A549 (cell line): ENCODE results near the gene SAPCD2. TPM values are rescaled to one million over a fixed set of nuclear protein-coding genes. Genes with fewer than 3 reads are reported as not detected.

Experiments used
- ATAC-seq, 2 experiments: fragments of 200-7000 bp in 1 of 2; fragments of >200 bp in 1 of 2; cut with Nextera tagmentation in 1 of 2; cut with Tn5 transposase in 1 of 2; 3 replicates each; pipeline versions ENCODE4 v1.8.0 to v1.9.1; 2018 to 2020; ENCODE audit warnings: mild to moderate bottlenecking in 1 of 2, moderate library complexity in 1 of 2
- CTCF ChIA-PET: fragments of 300-600 bp; sonication (Branson Sonifier 250); formaldehyde crosslinking; extraction: SDS; loops from one replicate; lab custom pipeline; 2021; ENCODE audit warnings: antibody characterized with exemption, inconsistent platforms; lab: Yijun Ruan, JAX
- POLR2A ChIA-PET: fragments of 350-600 bp; formaldehyde crosslinking; extraction: SDS; loops from one replicate; lab custom pipeline; 2021; ENCODE audit warnings: antibody characterized with exemption, inconsistent platforms; lab: Yijun Ruan, JAX
- DNase-seq, 2 experiments: peaks; one replicate each; pipeline versions ENCODE4 v3.0.0 to v3.0.0-alpha.2; 2011 to 2016; ENCODE audit warnings: low read depth in 1 of 2, low spot score in 1 of 2
- FAIRE-seq: peaks from 2 replicates; lab custom pipeline; 2011; peaks lifted over from hg19 to GRCh38; lab: Jason Lieb, UNC
- H3K27ac ChIP-seq, 2 experiments: fragments of >200 bp; sonication (Bioruptor Twin); formaldehyde crosslinking; 3 replicates each; pipeline ENCODE4 v1.5.1; 2016 to 2017
- H3K4me1 ChIP-seq: fragments of >200 bp; sonication (Bioruptor Twin); formaldehyde crosslinking; 3 replicates; pipeline ENCODE4 v1.6.1; 2016
- H3K4me2 ChIP-seq: fragments of >200 bp; sonication (Bioruptor Twin); formaldehyde crosslinking; 3 replicates; pipeline ENCODE4 v1.6.1; 2016
- H3K4me3 ChIP-seq: fragments of >200 bp; sonication (Bioruptor Twin); formaldehyde crosslinking; 3 replicates; pipeline ENCODE4 v1.5.1; 2016
- H3K9me3 ChIP-seq: fragments of >200 bp; sonication (Bioruptor Twin); formaldehyde crosslinking; 3 replicates; pipeline ENCODE4 v1.6.1; 2016
- BHLHE40 ChIP-seq: IDR thresholded peaks from 2 replicates; pipeline ENCODE4 v1.6.1; 2012; ENCODE audit warnings: low read depth, low read length, inconsistent platforms
- CBX2 ChIP-seq: fragments of 200-600 bp; sonication (generic); IDR thresholded peaks from 2 replicates; pipeline ENCODE4 v1.6.1; 2016; ENCODE audit warnings: low read depth, mild to moderate bottlenecking, borderline replicate concordance
- CHD4 ChIP-seq: fragments of 200-600 bp; sonication (generic); IDR thresholded peaks from 2 replicates; pipeline ENCODE4 v1.6.1; 2016; ENCODE audit warnings: antibody characterized with exemption, mild to moderate bottlenecking, borderline replicate concordance
- EHF ChIP-seq: fragments of 250-450 bp; sonication (Bioruptor Pico); IDR thresholded peaks from 2 replicates; pipeline ENCODE4 v1.5.0; 2020; ENCODE audit warnings: mild to moderate bottlenecking
- FOSB ChIP-seq: fragments of 250-450 bp; sonication (Bioruptor Pico); IDR thresholded peaks from 2 replicates; pipeline ENCODE4 v1.5.0; 2020; ENCODE audit warnings: mild to moderate bottlenecking, moderate library complexity
- FOSL2 ChIP-seq, 2 experiments: fragments of 450-650 bp in 1 of 2; fragments of >200 bp in 1 of 2; sonication (Bioruptor Twin) in 1 of 2; formaldehyde crosslinking; IDR thresholded peaks; 2 replicates each; pipeline versions ENCODE4 v1.5.0 to v1.6.1; 2016 to 2020; ENCODE audit warnings: mild to moderate bottlenecking in 1 of 2, moderate library complexity in 1 of 2
- HOXB5 ChIP-seq: fragments of 250-450 bp; sonication (Bioruptor Pico); IDR thresholded peaks from 2 replicates; pipeline ENCODE4 v1.5.0; 2020; ENCODE audit warnings: mild to moderate bottlenecking, moderate library complexity
- JUN ChIP-seq, 2 experiments: fragments of >200 bp; sonication (Bioruptor Twin); formaldehyde crosslinking; IDR thresholded peaks; 2 replicates in 1 of 2; 3 replicates in 1 of 2; pipeline ENCODE4 v1.6.1; 2016 to 2017
- JUNB ChIP-seq: fragments of >200 bp; sonication (Bioruptor Twin); formaldehyde crosslinking; IDR thresholded peaks from 2 replicates; pipeline ENCODE4 v1.6.1; 2016
- KDM5A ChIP-seq: fragments of 200-600 bp; sonication (generic); IDR thresholded peaks from 2 replicates; pipeline ENCODE4 v1.6.1; 2016; ENCODE audit warnings: antibody characterized with exemption, mild to moderate bottlenecking
- POLR2A ChIP-seq: IDR thresholded peaks from 2 replicates; pipeline ENCODE4 v1.6.1; 2012; ENCODE audit warnings: mild to moderate bottlenecking, low read length
- RAD21 ChIP-seq, 2 experiments: fragments of >200 bp in 1 of 2; sonication (Bioruptor Twin) in 1 of 2; formaldehyde crosslinking in 1 of 2; IDR thresholded peaks in 1 of 2; conservative IDR thresholded peaks in 1 of 2; 2 replicates in 1 of 2; 3 replicates in 1 of 2; pipeline ENCODE4 v1.6.1; 2012 to 2018; ENCODE audit warnings: inconsistent platforms in 1 of 2
- RARB ChIP-seq: fragments of 250-450 bp; sonication (Bioruptor Pico); IDR thresholded peaks from 2 replicates; pipeline ENCODE4 v1.8.0; 2021; ENCODE audit warnings: mild to moderate bottlenecking, moderate library complexity
- TP53 ChIP-seq: fragments of 250-450 bp; sonication (Bioruptor Pico); IDR thresholded peaks from 2 replicates; pipeline ENCODE4 v1.5.0; 2021; ENCODE audit warnings: mild to moderate bottlenecking, moderate library complexity
- ZNF302 ChIP-seq: fragments of 250-450 bp; sonication (Bioruptor Pico); IDR thresholded peaks from 2 replicates; pipeline ENCODE4 v1.9.0; 2021; ENCODE audit warnings: inconsistent platforms, mild to moderate bottlenecking, moderate library complexity
- WGBS: methylation state at CpG from one replicate; pipeline ENCODE4 v1.1.6; 2017; ENCODE audit errors: missing lambda C conversion rate; 5-methylcytosine and 5-hydroxymethylcytosine counted together
- polyA plus RNA-seq, 4 experiments: library from polyadenylated mRNA; depleted of rRNA in 3 of 4; stranded (reverse); fragments of >200 nt; fragmentation: RNase III in 1 of 4; extraction: RNeasy Plus Mini Kit Qiagen cat#74134 plus additional on column Dnase treatment in 1 of 4; gene quantifications; 2 replicates in 3 of 4; 3 replicates in 1 of 4; pipeline ENCODE4 v1.2.3, GENCODE V29; 2011 to 2017
- TF ChIP-seq, protein P1 (sequence below): fragments of 450-650 bp; IDR thresholded peaks from 2 replicates; pipeline ENCODE4 v1.6.1; 2014; ENCODE audit warnings: antibody characterized with exemption
- TF ChIP-seq, protein P2 (sequence below): fragments of 200-600 bp; sonication (generic); IDR thresholded peaks from 2 replicates; pipeline ENCODE4 v1.6.1; 2016; ENCODE audit warnings: antibody characterized with exemption, mild to moderate bottlenecking, moderate library complexity
- TF ChIP-seq, protein P3 (sequence below): fragments of 250-450 bp; sonication (Bioruptor Pico); IDR thresholded peaks from 2 replicates; pipeline ENCODE4 v1.5.0; 2020; ENCODE audit warnings: low read depth, mild to moderate bottlenecking, moderate library complexity
- TF ChIP-seq, protein P4 (sequence below): fragments of 250-450 bp; sonication (Bioruptor Pico); IDR thresholded peaks from 2 replicates; pipeline ENCODE4 v1.5.0; 2021; ENCODE audit warnings: mild to moderate bottlenecking, moderate library complexity, borderline replicate concordance

The SAPCD2 gene
- polyA plus RNA-seq, 2 of the 4 experiments (the other 2 are of a cell fraction), result 6.9 to 14.6 TPM

DNA sequence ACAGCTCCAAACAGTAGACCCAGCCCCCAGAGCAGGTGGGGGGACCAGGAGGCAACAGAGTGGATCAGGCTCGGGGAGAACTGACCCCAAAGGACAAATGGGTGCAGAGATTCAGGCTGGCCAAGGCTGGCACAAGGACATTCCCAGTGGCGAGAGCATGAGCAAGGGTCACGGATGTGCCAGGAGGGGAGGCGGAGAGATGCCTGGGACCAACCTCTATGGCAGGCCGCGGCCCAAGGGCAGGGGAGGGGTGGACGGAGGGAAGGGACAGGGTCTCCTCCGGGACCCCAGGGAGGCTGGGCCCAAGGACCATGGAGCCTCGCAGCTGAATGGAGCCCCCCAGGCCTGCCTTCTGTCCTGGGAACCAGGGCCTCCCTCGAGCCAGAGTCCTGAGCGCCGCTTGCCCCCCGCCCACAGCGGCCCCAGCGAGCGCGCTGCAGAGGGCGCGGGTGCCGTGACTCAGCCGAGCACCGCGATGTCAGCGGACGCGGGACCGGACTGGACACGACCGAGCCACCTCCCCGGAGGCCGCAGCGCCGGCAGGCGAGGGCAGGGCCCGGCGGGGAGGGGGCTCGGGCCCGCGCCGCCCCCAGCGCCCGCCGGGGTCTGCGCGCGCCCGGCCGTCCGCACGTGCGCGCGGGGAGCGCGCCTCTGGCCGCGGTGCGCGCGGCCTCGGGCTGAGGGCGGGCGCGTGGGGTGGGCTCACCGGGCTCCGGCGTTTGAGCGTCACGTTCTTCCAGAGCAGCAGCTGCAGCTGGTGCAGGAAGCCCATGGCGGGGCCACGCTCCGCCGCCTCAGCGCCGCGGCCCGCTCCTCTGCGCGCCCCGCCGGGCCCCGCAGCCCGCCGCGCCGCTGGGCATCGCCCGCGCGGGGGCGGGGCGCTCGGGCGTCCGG, 42.7 kb downstream of the SAPCD2 start, which contains the start of gene ABCA2:
Gene ABCA2 (minus strand): TSS at position 869 of the 894 bp plus-strand sequence. CDS start 97 bp downstream, at position 772.
- ATAC-seq (peak; percentile 2 to 4; a peak in 3 of 6 replicates), DNase-seq (no peak), FAIRE-seq (no peak)
- WGBS, result 7% methylated on average over 30 of the region's 95 CpGs
- H3K4me3 ChIP-seq, result peak within 1 kb of the TSS; percentile 74
- H3K9me3 ChIP-seq, result no peaks in the 10 kb centered on the region
- peaks cover 28% of the 10 kb centered on the region for H3K4me1 ChIP-seq
- ChIA-PET CTCF (interaction anchor here (0.6 to 20.4 kb wide), 26 partner anchors 9 to 339 kb away, joined by 3 to 282 read pairs (median 7); partner anchors contain the start of genes C8G, CLIC3, ENTPD2 and FBXW5), POLR2A (interaction anchor here (1.9 kb wide), 1 partner anchor 19 kb away, joined by 5 read pairs; the partner anchor contains the start of gene NPDC1)
- peak within 1 kb of the TSS; percentile 82 to 92 for H3K27ac ChIP-seq
- H3K4me2 ChIP-seq, result peak within 1 kb of the TSS; percentile 100
- TF ChIP-seq RAD21 (conservative IDR thresholded peaks at IDR 0.05 in 1 of 2, IDR thresholded peaks at IDR 0.05 in 1 of 2) (no peak), POLR2A (peak; percentile 32), FOSL2 (IDR thresholded peaks at IDR 0.05) (no peak), FOSL2 (CRISPR knock-in tag; IDR thresholded peaks at IDR 0.05) (peak; percentile 30; the same call in 1 of the 2 replicates)

DNA sequence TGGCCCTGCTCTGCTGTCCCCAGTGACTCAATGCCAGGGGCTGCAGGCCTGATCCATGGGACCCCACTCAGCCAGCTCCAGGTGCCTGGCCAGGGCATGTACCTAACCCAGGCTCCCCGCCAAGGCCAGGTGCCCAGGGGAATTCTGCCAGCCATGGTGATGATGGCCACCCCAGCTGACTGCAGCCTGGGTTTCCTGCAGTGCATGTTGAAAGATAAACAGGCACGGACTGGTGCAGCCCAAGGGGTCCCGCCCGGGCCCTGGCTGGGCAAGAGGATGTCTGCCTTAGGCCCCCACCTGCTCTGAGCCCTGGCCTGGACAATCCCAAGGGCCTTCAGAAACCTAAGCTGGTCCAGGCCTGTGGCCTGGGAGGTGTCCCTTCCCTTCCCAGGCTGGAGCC, 43.5 kb downstream of the SAPCD2 start:
- no peaks in the 10 kb centered on the region for H3K9me3 ChIP-seq
- TF ChIP-seq RAD21 (conservative IDR thresholded peaks at IDR 0.05 in 1 of 2, IDR thresholded peaks at IDR 0.05 in 1 of 2) (no peak), EHF (CRISPR knock-in tag) (no peak), JUN (IDR thresholded peaks at IDR 0.05) (no peak), CHD4 (no peak), FOSB (CRISPR knock-in tag) (no peak), RARB (CRISPR knock-in tag) (no peak), CBX2 (no peak), KDM5A (no peak), JUNB (no peak), BHLHE40 (no peak), HOXB5 (CRISPR knock-in tag) (no peak), TP53 (CRISPR knock-in tag) (no peak), ZNF302 (no peak)
- TF ChIP-seq, protein P1, sequence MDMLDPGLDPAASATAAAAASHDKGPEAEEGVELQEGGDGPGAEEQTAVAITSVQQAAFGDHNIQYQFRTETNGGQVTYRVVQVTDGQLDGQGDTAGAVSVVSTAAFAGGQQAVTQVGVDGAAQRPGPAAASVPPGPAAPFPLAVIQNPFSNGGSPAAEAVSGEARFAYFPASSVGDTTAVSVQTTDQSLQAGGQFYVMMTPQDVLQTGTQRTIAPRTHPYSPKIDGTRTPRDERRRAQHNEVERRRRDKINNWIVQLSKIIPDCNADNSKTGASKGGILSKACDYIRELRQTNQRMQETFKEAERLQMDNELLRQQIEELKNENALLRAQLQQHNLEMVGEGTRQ, result no peak
- TF ChIP-seq, protein P2, sequence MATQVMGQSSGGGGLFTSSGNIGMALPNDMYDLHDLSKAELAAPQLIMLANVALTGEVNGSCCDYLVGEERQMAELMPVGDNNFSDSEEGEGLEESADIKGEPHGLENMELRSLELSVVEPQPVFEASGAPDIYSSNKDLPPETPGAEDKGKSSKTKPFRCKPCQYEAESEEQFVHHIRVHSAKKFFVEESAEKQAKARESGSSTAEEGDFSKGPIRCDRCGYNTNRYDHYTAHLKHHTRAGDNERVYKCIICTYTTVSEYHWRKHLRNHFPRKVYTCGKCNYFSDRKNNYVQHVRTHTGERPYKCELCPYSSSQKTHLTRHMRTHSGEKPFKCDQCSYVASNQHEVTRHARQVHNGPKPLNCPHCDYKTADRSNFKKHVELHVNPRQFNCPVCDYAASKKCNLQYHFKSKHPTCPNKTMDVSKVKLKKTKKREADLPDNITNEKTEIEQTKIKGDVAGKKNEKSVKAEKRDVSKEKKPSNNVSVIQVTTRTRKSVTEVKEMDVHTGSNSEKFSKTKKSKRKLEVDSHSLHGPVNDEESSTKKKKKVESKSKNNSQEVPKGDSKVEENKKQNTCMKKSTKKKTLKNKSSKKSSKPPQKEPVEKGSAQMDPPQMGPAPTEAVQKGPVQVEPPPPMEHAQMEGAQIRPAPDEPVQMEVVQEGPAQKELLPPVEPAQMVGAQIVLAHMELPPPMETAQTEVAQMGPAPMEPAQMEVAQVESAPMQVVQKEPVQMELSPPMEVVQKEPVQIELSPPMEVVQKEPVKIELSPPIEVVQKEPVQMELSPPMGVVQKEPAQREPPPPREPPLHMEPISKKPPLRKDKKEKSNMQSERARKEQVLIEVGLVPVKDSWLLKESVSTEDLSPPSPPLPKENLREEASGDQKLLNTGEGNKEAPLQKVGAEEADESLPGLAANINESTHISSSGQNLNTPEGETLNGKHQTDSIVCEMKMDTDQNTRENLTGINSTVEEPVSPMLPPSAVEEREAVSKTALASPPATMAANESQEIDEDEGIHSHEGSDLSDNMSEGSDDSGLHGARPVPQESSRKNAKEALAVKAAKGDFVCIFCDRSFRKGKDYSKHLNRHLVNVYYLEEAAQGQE, result no peak
- TF ChIP-seq, protein P3, sequence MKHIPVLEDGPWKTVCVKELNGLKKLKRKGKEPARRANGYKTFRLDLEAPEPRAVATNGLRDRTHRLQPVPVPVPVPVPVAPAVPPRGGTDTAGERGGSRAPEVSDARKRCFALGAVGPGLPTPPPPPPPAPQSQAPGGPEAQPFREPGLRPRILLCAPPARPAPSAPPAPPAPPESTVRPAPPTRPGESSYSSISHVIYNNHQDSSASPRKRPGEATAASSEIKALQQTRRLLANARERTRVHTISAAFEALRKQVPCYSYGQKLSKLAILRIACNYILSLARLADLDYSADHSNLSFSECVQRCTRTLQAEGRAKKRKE (CRISPR knock-in tag), result no peak
- TF ChIP-seq, protein P4, sequence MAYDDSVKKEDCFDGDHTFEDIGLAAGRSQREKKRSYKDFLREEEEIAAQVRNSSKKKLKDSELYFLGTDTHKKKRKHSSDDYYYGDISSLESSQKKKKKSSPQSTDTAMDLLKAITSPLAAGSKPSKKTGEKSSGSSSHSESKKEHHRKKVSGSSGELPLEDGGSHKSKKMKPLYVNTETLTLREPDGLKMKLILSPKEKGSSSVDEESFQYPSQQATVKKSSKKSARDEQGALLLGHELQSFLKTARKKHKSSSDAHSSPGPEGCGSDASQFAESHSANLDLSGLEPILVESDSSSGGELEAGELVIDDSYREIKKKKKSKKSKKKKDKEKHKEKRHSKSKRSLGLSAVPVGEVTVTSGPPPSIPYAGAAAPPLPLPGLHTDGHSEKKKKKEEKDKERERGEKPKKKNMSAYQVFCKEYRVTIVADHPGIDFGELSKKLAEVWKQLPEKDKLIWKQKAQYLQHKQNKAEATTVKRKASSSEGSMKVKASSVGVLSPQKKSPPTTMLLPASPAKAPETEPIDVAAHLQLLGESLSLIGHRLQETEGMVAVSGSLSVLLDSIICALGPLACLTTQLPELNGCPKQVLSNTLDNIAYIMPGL (CRISPR knock-in tag), result no peak
- TF ChIP-seq, all 56 proteins: peak for 0
- ATAC-seq (no peak), DNase-seq (no peak), FAIRE-seq (no peak)
- ChIA-PET CTCF (interaction anchor here (0.7 to 20.4 kb wide), 18 partner anchors 10 to 250 kb away, joined by 3 to 282 read pairs (median 4); partner anchors contain the start of genes C8G, ENTPD2, FBXW5 and LCN12), POLR2A (no interaction called here)
- H3K4me1 ChIP-seq, result peaks cover 31% of the 10 kb centered on the region
- H3K4me3 ChIP-seq, result no peak overlapping the region
- WGBS, result 88% methylated on average over 3 of the region's 4 CpGs
- peak overlapping the region; percentile 100 for H3K4me2 ChIP-seq
- H3K27ac ChIP-seq, result peak overlapping the region in 1 of 2 experiments; percentile 92; a peak in 3 of 6 replicates
